GM12872 (cell line): Measurements from ENCODE around the gene NR2F1-AS1.

ENCODE experiments used
- CTCF ChIP-seq: IDR thresholded peaks from 3 replicates; pipeline ENCODE4 v1.5.1; 2011; ENCODE audit warnings: low read depth, mild to moderate bottlenecking, low read length, moderate library complexity; ENCODE audit not compliant: insufficient read depth

The NR2F1-AS1 gene

GRCh38 chr5:93607367-93608258, 26.6 kb upstream of the NR2F1-AS1 start:
- peak; percentile 70 for TF ChIP-seq CTCF

GRCh38 chr5:93606382-93606752, 25.3 kb upstream of the NR2F1-AS1 start:
- TF ChIP-seq CTCF, result no peak

- TF ChIP-seq CTCF, result no peak
These were observed 23.9 kb upstream of the NR2F1-AS1 start for GRCh38 chr5:93604644-93605515.

DNA sequence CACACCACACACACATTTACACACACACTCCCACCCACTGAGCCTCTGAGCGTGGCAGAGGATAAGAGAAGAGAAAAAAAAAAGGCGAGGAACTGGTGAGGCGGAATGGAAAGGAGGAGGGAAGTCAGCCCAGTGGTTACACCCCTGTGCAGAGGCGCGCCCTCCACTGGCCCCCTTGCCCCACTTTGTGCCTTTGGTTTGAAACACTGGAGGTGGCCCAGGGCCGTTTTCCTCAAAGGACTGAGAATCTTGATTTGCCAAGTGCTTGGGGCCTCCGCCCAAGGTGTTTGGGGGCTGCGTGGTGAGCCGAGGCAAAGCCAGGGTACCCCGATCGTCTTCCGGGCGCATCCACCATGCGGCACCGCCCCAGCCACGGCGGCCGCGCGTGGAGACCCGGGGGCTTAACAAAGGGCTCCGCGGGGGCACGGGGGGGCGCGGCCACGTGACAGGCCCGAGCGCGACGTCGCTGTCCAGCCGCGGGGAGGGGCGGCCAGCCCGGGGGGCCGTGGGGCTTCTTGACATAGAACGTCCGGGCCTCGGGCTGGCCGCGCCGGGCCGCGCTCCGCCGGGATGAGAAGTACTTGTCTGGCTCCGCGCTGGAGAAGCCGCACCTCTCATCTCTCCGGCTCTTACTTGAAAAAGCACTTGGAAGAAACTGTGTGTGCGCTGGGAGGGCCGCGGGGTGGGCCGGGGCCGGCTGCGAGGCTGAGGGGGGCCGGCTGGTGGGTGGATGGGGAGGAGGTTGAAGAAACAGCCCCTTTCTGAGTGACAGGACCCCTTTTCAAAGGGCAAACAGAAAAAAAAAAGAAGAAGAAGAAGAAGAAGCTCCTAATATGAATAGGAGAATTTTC, 23.0 kb upstream of the NR2F1-AS1 start:
- TF ChIP-seq CTCF, result no peak

GRCh38 chr5:93603078-93603792, 22.2 kb upstream of the NR2F1-AS1 start:
- TF ChIP-seq CTCF, result no peak

GRCh38 chr5:93602241-93603077, 21.4 kb upstream of the NR2F1-AS1 start:
- no peak for TF ChIP-seq CTCF
